OCI-LY3 (cell line): Measurements from ENCODE around the gene CD320.
"Not testable (repeated sequence)": the region's sequence is repeated elsewhere in the genome, so short reads cannot be mapped to it uniquely, and the experiment has no call there.

ENCODE experiments used
- EZH2phosphoT487 ChIP-seq: fragments of 200-600 bp; shearing (Covaris generic); IDR thresholded peaks from 2 replicates; pipeline ENCODE4 v1.6.1; 2018; ENCODE audit warnings: antibody characterized with exemption, mixed run types, low read depth
- TF ChIP-seq, protein P1 (sequence below): fragments of 200-600, 300-600 bp; sonication (generic); IDR thresholded peaks from 2 replicates; pipeline ENCODE4 v1.5.1; 2014; ENCODE audit warnings: antibody characterized with exemption, low read length, low read depth

DNA sequence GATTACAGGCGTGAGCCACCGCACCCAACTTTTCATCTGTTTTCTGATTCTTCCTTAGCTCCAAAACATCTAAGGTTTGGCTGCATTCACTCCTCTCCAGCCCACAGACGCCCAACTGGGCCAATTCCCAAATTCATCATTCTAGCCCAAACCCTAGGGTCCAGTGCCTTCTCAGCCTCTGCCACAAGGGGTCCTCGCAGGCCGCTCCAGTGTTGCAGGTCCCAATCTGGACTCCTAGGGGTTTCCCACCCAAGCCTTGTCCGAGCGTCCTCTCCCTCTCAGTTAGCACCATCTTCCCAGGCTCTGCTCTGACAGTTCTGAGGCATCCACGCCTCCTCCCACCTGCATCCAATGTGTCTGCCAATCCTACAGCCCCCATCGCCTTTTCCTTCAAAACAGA is 31.6 kb downstream of the CD320 start:
- TF ChIP-seq EZH2phosphoT487, result not testable (repeated sequence)
- TF ChIP-seq, protein P1, sequence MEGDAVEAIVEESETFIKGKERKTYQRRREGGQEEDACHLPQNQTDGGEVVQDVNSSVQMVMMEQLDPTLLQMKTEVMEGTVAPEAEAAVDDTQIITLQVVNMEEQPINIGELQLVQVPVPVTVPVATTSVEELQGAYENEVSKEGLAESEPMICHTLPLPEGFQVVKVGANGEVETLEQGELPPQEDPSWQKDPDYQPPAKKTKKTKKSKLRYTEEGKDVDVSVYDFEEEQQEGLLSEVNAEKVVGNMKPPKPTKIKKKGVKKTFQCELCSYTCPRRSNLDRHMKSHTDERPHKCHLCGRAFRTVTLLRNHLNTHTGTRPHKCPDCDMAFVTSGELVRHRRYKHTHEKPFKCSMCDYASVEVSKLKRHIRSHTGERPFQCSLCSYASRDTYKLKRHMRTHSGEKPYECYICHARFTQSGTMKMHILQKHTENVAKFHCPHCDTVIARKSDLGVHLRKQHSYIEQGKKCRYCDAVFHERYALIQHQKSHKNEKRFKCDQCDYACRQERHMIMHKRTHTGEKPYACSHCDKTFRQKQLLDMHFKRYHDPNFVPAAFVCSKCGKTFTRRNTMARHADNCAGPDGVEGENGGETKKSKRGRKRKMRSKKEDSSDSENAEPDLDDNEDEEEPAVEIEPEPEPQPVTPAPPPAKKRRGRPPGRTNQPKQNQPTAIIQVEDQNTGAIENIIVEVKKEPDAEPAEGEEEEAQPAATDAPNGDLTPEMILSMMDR, result not testable (repeated sequence)
